NCI-H1048 (cell line): ENCODE data around the gene KCNA1.

Experiments used
- DNase-seq: peaks from one replicate; lab custom pipeline; 2025; lab: John Stamatoyannopoulos, UW

KCNA1 gene

GRCh38 chr12:4960547-4960946, 50.8 kb downstream of the KCNA1 start:
- no peak for DNase-seq

- DNase-seq = no peak
These were observed 51.6 kb downstream of the KCNA1 start for GRCh38 chr12:4961311-4961710.

DNA sequence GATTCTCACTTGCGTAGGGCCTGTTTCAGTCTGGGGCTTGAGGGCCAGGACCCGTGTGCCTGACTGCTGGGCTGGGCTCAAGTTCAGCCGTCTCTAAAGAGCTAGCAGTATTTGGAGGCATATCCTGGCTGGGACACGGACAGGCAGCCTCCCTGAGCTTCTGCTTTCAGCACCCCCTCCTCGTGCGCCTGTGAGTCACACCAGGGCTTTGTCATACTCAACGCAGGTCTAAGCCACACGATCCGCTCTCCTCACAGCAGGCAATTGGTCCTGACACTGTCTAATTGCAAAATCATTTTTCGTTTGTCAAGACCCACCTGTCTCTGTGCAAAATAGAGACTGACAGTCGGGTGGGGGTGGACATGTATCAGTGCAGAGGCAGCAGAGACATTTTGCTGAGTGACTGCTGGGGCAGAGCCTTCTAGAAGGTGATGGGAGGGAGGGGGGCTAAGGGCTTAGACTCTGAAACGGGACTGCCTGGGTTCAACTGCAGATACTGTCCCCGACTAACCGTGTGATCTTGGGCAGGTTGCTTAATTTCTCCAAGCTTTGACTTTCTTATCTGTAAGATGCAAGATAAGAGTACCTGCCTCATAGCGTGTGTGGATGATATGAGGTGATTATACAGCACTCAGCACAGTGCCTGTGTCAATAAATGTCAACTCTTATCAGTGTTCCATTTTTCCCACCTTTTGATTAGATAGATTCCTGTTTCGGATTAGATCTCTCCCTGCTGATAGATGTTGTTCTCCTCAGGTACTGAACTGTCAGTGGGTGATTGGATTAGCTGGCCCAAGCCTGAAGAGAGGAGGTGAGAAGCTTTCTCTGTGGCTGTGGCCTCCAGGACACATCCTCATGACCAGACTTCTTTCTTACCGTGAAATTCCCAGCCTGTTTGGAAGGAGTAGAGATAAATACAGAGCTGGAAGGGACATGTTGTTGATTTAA, 53.1 kb downstream of the KCNA1 start:
- no peak for DNase-seq
